GM12873 (cell line): ENCODE measurements around the gene CCDC169.

Experiments used
- CTCF ChIP-seq: IDR thresholded peaks from 2 replicates; pipeline ENCODE4 v1.5.1; 2012; ENCODE audit warnings: low read depth, mild to moderate bottlenecking, moderate library complexity, low read length, control low read depth; ENCODE audit not compliant: insufficient read depth; ENCODE audit errors: missing control alignments

CCDC169 gene

GRCh38 chr13:36297366-36298338, at the start of gene CCDC169:
TSS of gene CCDC169 (minus strand) at chr13:36297814. CDS start at chr13:36297719, 95 bp downstream.
- no peak for TF ChIP-seq CTCF

- peak; percentile 97 for TF ChIP-seq CTCF
These were observed 48.8 kb upstream of the CCDC169 start, which contains the start of gene SPART for GRCh38 chr13:36346222-36347083. TSS of gene SPART (minus strand) at chr13:36346394. CDS start at chr13:36335830, 10,564 bp downstream.

DNA sequence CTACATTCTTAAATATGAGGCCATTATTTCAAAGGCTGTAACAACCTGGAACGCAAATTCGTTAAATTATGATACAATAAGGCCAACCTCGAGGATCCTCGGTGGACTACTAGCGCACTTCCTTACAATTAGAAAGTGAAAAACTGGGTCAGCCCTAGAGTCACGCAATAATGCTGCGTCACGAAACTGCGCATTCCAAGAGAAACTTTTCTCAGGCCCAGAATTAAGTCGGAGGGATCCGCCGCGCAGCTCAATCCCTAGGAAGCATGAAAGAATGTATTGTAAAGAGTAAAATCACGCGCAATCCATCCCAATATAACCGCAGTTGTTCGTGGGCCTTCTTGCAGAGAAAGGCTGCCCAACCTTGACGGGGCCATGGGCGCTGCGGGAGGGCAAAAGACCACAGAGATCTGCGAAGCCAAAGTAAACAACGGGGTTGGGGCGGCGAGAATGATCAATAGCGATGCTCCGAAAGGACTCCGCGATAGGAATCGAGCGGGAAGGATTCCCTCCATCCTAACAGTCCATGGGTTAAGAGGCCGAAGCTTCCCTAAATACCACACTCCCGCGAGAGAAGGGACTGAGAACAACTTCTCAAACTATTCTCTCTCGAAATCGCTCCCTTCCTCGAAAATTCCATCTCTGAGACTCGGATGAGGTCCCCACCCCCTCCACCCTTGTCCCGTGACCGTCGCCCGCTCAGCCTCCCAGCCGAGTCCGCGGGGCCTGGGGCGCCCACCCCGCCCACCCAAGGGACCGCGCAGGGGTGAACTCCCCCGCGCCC, 48.0 kb upstream of the CCDC169 start:
- TF ChIP-seq CTCF, result no peak

DNA sequence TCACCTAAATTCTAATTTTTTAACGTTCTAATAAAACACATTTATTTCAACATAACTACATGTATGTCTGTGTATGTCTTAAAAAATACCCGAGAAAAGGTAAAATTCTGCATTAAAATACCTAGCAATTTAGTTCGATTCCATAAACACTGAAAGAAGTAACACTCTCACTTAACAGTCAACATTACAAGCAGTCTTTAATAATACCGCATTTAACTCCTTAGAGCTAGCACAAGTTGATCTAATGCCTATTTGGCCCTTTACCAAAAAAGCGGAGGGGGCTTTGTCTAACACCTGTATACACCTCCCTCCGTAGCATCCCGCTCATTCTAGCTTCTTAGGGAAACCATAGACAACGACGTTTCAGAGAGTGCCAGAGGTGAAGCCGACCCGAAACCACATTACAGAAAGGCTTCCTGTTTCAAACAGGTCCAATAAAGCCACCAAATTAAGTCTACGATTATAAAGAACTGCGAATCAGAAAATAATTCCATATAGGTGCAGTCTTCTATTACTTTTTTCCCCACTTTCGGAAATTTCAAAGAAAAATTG, 47.3 kb upstream of the CCDC169 start:
- TF ChIP-seq CTCF, result no peak

DNA sequence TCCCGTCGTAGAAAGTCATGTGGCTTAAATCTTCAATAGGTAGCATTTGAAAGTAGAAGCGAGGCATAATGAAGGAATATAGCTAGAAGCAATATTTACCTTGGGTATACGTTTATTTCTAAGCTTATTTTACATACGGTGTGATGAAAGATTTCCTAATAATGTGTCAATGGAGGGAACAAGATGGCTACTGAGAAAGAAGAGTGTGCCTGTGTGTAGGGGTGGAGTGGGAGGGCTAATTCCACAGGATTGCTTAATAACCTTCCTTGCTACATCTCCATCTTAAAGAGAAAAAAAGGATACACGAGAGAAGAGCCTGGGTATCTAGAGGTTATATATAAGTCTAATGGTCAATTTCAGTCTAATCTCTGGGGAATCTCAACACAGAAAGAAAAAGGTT, 46.6 kb upstream of the CCDC169 start:
- TF ChIP-seq CTCF, result no peak

DNA sequence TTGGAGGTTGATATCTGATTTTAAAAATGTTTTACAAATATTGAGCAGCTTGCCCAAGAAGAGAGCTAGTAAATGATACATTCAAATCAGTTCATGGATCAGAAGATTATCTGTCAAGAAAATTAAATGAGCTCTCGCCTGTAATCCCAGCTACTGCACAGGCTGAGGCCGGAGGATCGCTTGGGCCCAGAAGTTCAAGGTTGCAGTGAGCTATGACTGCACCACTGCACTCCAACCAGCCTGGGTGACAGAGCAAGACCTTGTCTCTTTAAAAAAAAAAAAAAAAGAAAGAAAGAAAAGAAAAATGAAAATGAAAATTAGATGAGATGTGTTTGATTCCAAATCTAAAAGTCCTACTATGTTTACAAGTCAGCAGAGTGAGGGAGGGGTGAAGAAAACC, 46.2 kb upstream of the CCDC169 start:
- TF ChIP-seq CTCF, result no peak
